EH (cell line): Measurements from ENCODE around the gene ALOX15B.
"Not testable (repeated sequence)": the region's sequence is repeated elsewhere in the genome, so short reads cannot be mapped to it uniquely, and the experiment has no call there.

ENCODE experiments used
- DNase-seq: peaks from one replicate; pipeline ENCODE4 v3.0.0-alpha.2; 2015; ENCODE audit warnings: low read depth

Gene ALOX15B

GRCh38 chr17:8062807-8063483 lies 24.1 kb downstream of the ALOX15B start:
- DNase-seq, result no peak

DNA sequence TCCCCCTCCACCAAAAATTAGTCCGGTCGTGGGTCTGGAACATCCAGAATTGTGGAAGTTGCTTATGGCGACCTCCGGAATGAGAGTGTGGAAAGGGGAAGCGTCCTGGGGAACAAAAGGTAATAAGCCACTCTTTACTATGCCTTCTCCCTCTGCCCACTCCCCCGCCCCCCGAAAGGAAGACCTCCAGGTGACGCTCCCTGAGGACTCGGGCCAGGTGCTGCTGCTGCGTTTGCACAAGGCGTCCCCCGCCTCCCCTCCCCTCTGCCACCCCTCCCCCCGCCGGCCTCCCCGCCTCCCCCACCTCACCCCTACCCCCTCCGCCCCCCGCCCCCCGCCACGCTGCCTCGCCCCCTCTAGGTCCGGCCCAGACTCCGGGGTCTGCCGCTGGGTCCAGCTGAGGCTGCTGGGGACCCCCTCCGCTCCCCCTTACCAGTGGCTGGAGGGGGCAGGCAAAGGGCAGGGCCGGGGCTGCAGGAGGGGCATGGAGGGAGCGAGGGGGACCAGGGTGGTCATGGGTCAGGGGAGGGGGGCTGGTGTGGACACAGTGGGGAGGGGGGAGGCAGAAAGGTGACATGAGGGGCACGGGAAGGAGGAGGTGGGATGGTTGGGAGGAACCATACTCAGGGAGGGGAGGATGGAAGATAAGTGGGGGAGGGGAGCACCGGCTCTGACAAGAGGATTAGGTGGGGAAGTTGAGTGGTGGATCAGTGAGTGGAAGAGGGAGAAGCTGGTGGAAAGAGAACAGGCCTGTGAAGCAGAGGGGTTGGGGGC lies 25.1 kb downstream of the ALOX15B start:
- no peak for DNase-seq

GRCh38 chr17:8064561-8065019 lies 25.7 kb downstream of the ALOX15B start:
- no peak for DNase-seq

- no peak for DNase-seq
Measured at GRCh38 chr17:8066841-8067775, 28.2 kb downstream of the ALOX15B start.

- DNase-seq, result no peak
Measured at GRCh38 chr17:8067806-8068205, 28.9 kb downstream of the ALOX15B start.

DNA sequence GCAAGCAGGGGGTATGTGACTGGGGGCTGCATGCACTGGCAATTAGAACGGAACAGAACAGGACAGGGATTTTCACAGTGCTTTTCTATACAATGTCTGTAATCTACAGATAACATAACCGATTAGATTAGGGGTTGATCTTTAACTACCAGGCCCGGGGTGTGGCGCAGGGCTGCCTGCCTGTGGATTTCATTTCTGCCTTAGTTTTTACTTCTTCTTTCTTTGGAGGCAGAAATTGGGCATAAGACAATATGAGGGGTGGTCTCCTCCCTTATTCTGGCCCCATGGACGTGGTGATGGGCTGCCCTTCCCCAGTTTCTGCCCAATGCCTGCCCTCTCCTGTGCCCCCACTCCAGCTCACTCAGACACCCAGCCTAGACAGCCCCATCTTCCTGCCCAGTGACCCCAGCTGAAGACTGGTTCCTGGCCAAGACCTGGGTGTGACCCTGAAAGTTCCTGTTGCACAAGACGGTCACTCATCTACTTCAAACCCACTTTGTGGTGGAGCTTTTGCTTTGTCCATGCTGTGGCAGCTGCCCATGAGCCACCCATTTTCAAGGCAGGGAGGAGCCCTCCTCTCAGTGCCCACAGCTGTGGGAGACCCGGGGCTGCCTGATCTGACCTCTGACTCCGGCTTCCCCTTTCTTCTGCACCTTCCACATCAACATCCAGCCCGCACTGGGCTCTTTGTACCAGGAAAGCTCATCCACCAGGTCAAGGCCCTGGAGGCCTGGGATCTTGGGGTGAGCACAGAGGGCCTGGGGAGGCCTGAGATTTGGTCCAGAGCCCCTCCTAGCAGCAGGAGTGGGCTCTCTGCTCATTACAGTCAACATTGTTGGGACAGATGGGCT lies 30.1 kb downstream of the ALOX15B start:
- DNase-seq, result no peak

DNA sequence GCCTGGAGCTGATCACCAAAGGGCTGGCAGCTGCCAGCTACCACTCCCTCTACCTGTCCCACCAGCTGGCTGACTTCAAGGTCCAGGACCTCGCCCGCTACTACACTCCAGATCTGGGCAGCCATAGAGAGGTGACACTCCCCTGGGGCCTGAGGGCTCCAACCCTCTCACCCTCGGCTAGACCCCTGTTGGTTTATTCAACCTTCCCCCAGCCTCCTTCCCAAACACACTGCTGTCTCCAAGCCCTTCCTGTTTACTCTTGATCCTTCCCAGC lies 30.7 kb downstream of the ALOX15B start:
- no peak for DNase-seq

GRCh38 chr17:8071496-8071895 lies 32.6 kb downstream of the ALOX15B start:
- DNase-seq, result no peak

DNA sequence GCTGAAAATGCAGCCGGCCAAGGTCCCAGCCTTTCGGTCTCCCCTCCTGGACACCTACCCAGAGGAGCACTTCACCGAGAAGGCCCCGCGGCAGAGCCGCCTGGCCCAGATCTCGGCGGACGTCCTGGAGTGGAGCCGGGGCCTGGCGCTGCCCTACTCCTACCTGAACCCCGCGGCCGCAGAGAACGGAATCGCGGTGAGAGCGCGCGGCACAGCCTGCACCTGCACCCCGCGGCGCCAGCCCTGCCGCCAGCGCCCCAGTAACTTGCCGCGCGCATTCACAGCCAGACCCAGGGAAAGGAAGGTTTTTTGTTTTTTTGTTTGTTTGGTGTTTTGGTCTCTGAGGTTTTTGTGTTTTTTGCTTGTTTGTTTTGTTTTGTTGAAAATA lies 33.5 kb downstream of the ALOX15B start:
- no peak for DNase-seq

- DNase-seq, result peak; percentile 12
Measured at GRCh38 chr17:8072729-8073461, 34.0 kb downstream of the ALOX15B start.

DNA sequence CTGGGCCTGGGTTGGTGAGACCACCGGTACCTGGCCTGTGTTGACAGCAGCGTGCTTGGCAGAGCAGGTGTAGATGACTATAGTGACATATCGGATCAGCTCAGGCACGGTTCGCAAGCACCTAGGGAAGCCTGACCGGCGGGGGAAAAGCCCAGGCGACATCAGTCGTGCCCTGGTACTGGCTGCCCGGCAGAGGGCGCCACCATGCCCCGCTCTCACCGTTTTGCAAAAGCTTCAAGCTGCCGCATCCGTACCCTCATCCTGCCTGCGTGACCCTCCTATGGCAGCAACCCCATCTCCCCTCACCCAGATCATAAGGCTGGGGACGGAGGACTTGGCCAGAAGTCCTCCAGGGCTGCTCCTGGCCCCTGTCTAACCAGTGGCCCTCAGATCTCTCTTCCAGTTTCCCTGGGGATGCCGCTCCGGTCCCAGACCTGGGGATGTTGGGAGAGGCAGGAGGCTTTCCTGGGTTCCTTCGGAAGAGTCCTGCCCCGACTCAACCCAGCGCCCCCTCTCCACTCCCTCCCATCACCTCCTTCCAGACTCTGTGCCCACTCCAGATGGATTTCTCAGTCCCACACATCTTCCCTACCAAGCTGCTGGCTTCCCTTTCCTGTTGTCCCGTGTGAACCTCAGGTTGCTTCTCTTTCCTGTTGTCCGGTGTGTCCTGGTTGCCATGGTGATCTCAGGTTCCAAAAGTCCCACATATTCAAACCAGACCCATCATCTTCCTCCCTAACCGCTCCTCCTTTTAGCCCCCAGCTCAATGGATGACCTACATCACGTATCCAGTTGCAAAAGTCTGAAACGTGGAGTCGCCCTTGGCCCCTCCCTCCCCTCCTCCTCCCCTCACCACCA lies 35.0 kb downstream of the ALOX15B start:
- DNase-seq, result peak; percentile 62

- DNase-seq, result no peak
Measured at GRCh38 chr17:8074554-8074953, 35.7 kb downstream of the ALOX15B start.

GRCh38 chr17:8075081-8075480 lies 36.2 kb downstream of the ALOX15B start:
- no peak for DNase-seq

DNA sequence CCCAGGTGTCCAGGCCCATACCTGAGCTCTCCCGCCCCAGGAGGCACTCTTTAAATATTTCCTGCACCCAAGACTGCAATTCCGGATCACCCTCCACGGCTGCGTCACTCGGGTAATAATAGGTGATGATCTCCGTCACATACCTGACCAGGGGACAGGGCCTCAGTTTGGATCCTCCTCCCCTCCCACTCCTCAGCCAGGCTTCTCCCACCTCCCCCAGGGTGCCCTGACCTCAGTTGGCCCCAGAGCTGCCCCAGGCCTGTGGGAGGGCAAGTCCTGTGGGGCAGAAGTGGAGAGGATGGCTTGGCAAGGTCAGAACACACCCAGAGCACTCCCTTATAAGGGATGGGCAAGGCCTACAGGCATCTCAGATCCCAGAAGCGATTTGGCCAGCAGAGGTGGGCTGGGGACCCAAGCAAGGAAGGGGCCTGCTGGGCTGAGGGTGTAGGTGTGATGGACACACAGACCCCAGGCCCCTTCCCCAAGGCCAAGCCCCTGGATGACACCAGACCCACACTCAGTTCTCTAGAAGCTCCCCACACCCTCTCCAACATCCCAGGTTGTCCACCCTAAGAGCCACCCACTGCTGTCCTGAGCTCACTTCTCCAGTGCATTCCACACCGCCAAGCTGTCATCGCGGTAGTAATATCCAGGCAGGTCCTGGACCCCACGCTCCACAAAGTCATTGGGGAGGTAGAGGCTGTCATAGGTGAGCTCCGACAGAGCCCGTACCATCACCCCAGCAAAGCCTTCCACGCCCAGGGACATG lies 36.9 kb downstream of the ALOX15B start:
- no peak for DNase-seq

GRCh38 chr17:8076502-8077266 lies 37.8 kb downstream of the ALOX15B start:
- no peak for DNase-seq

DNA sequence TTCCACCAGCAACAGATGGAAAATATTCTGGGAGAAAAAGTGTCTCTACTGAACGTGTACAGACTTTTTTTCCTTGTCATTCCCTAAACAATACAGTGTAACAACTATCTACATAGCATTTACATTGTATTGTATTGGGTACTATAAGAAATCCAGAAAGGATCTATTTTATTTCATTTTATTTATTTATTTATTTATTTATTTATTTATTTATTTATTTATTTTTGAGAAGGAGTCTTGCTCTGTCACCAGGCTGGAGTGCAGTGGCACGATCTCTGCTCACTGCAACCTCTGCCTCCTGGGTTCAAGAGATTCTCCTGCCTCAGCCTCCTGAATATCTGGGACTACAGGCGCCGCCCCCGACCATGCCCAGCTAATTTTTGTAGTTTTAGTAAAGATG lies 39.1 kb downstream of the ALOX15B start:
- DNase-seq, result not testable (repeated sequence)

DNA sequence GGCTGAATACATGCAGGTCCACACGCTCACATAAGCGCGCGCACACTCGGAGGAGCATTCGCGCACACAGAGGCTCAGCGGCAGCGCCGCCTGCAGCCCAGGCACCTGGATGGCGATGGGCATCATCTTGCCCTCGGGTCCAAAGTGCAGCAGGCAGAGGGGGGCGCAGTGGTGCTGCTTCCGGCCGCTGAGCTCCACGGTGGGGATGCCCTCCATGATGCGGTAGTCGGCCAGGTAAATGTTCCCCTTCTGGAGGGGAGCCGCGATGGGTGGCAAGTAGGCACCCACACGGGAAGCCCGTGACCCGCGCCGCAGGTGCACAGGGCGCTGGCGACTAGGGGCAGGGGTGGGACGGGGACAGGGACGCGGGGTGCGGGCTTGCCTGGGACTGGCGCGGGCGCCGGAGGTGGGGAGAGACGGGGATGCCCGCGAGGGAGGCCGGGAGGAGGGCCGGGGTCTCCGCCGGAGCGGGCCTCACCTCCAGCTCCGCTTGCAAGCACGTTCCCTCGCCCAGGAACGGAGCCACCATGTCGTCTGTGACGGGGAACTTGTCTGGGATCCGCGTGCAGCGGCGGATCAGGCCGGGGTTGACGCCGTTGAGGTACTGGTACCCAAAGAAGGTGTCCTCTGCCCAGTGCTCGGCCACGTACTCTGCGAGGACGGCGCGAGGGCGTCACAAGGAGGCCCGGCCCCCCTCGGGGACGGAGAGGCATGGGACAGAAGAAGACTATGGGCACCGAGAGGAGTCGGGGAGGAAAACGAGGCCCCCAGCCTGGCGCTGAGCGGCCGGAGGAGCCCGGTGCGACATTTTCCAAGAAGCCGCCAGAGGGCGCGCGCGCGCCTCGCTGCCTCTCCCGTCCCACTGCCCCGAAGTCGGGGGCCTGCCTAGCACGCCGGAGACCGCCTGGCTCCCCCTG lies 40.7 kb downstream of the ALOX15B start:
- DNase-seq, result peak; percentile 63
